K562 (cell line): ENCODE measurements around the gene FOXO3. TPM values are rescaled to one million over a fixed set of nuclear protein-coding genes. Genes with fewer than 3 reads are reported as not detected.
A peak's percentile ranks its signal among the peaks of the same experiment; 100 is the strongest.

Experiments
- BDP1 ChIP-seq: IDR thresholded peaks from 3 replicates; pipeline ENCODE4 v1.6.1; 2011; ENCODE audit not compliant: insufficient read length, insufficient read depth
- ERF ChIP-seq: fragments of 450-650 bp; formaldehyde crosslinking; IDR thresholded peaks from 2 replicates; pipeline ENCODE4 v1.4.0; 2020; ENCODE audit warnings: mild to moderate bottlenecking, mixed read lengths
- FOXJ3 ChIP-seq: sonication (generic); formaldehyde crosslinking; IDR thresholded peaks from 2 replicates; pipeline ENCODE4 v1.4.0; 2020; ENCODE audit warnings: mild to moderate bottlenecking, missing genetic modification reagents
- FOXP1 ChIP-seq: sonication (generic); formaldehyde crosslinking; IDR thresholded peaks from 2 replicates; pipeline ENCODE4 v1.8.0; 2022; ENCODE audit warnings: mild to moderate bottlenecking, missing genetic modification reagents
- FUS ChIP-seq: fragments of 200-400 bp; formaldehyde crosslinking; optimal IDR thresholded peaks from 2 replicates; pipeline ENCODE3; 2017; ENCODE audit warnings: low read depth, low read length
- IFI16 ChIP-seq: fragments of 250-450 bp; sonication (Bioruptor Pico); IDR thresholded peaks from 2 replicates; pipeline ENCODE4 v2.1.2; 2022; ENCODE audit warnings: mild to moderate bottlenecking, inconsistent platforms
- MEF2D ChIP-seq: conservative IDR thresholded peaks from 2 replicates; pipeline ENCODE4 v1.6.1; 2016; ENCODE audit warnings: low read depth, missing genetic modification characterization, missing compliant biosample characterization
- MYC ChIP-seq, 2 experiments: fragments of 250-450 bp in 1 of 2; sonication (Bioruptor Pico) in 1 of 2; IDR thresholded peaks; 2 replicates each; pipeline versions ENCODE4 v1.5.1 to v1.6.1; 2012 to 2021; ENCODE audit warnings: low read depth in 2 of 2, borderline replicate concordance in 1 of 2, improper control_type of control experiment in 1 of 2, low read length in 1 of 2, mild to moderate bottlenecking in 1 of 2, moderate library complexity in 1 of 2
- NR1H2 ChIP-seq: sonication (generic); formaldehyde crosslinking; IDR thresholded peaks from 2 replicates; pipeline ENCODE4 v1.4.0; 2020; ENCODE audit warnings: mild to moderate bottlenecking, missing genetic modification reagents
- POLR2G ChIP-seq: fragments of 200-400 bp; formaldehyde crosslinking; IDR thresholded peaks from 2 replicates; pipeline ENCODE4 v1.6.1; 2017; ENCODE audit warnings: low read depth, mild to moderate bottlenecking, antibody characterized with exemption, low read length, moderate library complexity
- POU5F1 ChIP-seq: fragments of 150-350 bp; IDR thresholded peaks from 2 replicates; pipeline ENCODE4 v1.6.1; 2014; ENCODE audit warnings: borderline replicate concordance, low read length, low read depth, mild to moderate bottlenecking; ENCODE audit not compliant: partially characterized antibody
- SAP30 ChIP-seq: fragments of 200-600 bp; sonication (generic); IDR thresholded peaks from 2 replicates; pipeline ENCODE4 v1.6.1; 2012; ENCODE audit warnings: borderline replicate concordance, low read depth, mild to moderate bottlenecking, moderate library complexity, low read length, control low read depth, inconsistent platforms; ENCODE audit not compliant: insufficient read depth, poor library complexity, severe bottlenecking
- SNRNP70 ChIP-seq: fragments of 200-400 bp; formaldehyde crosslinking; optimal IDR thresholded peaks from 2 replicates; pipeline ENCODE3; 2017; ENCODE audit warnings: low read depth, low read length
- SRSF7 ChIP-seq: fragments of 200-400 bp; formaldehyde crosslinking; optimal IDR thresholded peaks from 2 replicates; pipeline ENCODE3; 2017; ENCODE audit warnings: mild to moderate bottlenecking, low read depth, low read length
- TEAD2 ChIP-seq: fragments of 450-650 bp; IDR thresholded peaks from 2 replicates; pipeline ENCODE4 v1.6.1; 2016; ENCODE audit warnings: missing genetic modification characterization, control low read depth, missing compliant biosample characterization
- ZBTB43 ChIP-seq: sonication (generic); formaldehyde crosslinking; IDR thresholded peaks from 2 replicates; pipeline ENCODE4 v1.8.0; 2023; ENCODE audit warnings: mild to moderate bottlenecking, missing genetic modification reagents
- ZBTB7A ChIP-seq: IDR thresholded peaks from 2 replicates; pipeline ENCODE4 v1.6.1; 2011; ENCODE audit warnings: low read depth, mild to moderate bottlenecking, low read length, moderate library complexity, borderline replicate concordance; ENCODE audit not compliant: control insufficient read depth
- ZC3H11A ChIP-seq: IDR thresholded peaks from 2 replicates; pipeline ENCODE4 v1.6.1; 2012; ENCODE audit warnings: low read depth, low read length, improper control_type of control experiment
- ZC3H4 ChIP-seq: sonication (generic); formaldehyde crosslinking; IDR thresholded peaks from 2 replicates; pipeline ENCODE4 v1.9.0; 2021; ENCODE audit warnings: missing genetic modification reagents, borderline replicate concordance
- ZNF224 ChIP-seq: sonication (generic); formaldehyde crosslinking; IDR thresholded peaks from 2 replicates; pipeline ENCODE4 v1.8.0; 2022; ENCODE audit warnings: mild to moderate bottlenecking, missing genetic modification reagents
- ZNF444 ChIP-seq: fragments of 250-450 bp; sonication (Bioruptor Pico); IDR thresholded peaks from 2 replicates; pipeline ENCODE4 v1.4.0; 2020; ENCODE audit warnings: mild to moderate bottlenecking, moderate library complexity
- ZNF507 ChIP-seq: conservative IDR thresholded peaks from 2 replicates; pipeline ENCODE4 v1.6.1; 2017; ENCODE audit warnings: missing genetic modification characterization, missing compliant biosample characterization
- ZNF561 ChIP-seq: fragments of 450-650 bp; formaldehyde crosslinking; conservative IDR thresholded peaks from 2 replicates; pipeline ENCODE4 v1.4.0; 2020; ENCODE audit warnings: mild to moderate bottlenecking, moderate library complexity
- ZNF707 ChIP-seq: fragments of 250-450 bp; sonication (Bioruptor Pico); conservative IDR thresholded peaks from 2 replicates; pipeline ENCODE4 v1.8.0; 2022; ENCODE audit warnings: inconsistent platforms, mild to moderate bottlenecking, moderate library complexity
- polyA plus RNA-seq, 8 experiments: library from polyadenylated mRNA; depleted of rRNA in 4 of 8; stranded (reverse) in 5 of 8; unstranded in 3 of 8; fragments of >200 nt; fragmentation: Nextera tagmentation in 2 of 8; fragmentation: Illumina TruSeq in 1 of 8; extraction: Ambion mirVana in 2 of 8; extraction: Trizol in 1 of 8; gene quantifications; 2 replicates each; pipeline versions ENCODE4 v1.2.1 to v1.2.3, GENCODE V29; 2011 to 2014; ENCODE audit warnings: inconsistent platforms in 1 of 8, missing spikeins in 1 of 8
- total RNA-seq, 7 experiments: library from RNA; depleted of rRNA in 6 of 7; stranded (reverse); fragments of >200 nt in 6 of 7; fragmentation: Illumina TruSeq in 2 of 7; extraction: Trizol in 2 of 7; gene quantifications; 2 replicates each; pipeline versions ENCODE4 v1.2.1 to v1.2.3, GENCODE V29; 2011 to 2021; ENCODE audit warnings: low replicate concordance in 1 of 7
- TF ChIP-seq, protein P1 (sequence below): fragments of 200-800 bp; sonication (Bioruptor generic); IDR thresholded peaks from 2 replicates; pipeline ENCODE4 v1.6.1; 2017; ENCODE audit warnings: missing genetic modification characterization, missing compliant biosample characterization
- TF ChIP-seq, protein P2 (sequence below): fragments of 450-650 bp; formaldehyde crosslinking; IDR thresholded peaks from 2 replicates; pipeline ENCODE4 v1.4.0; 2022; ENCODE audit warnings: missing genetic modification characterization

The FOXO3 gene
- total and polyA plus RNA-seq, 9 of the 15 experiments (the other 6 are each of a cell fraction or from before 2014, with no cell fraction given) = 3.0 to 14.6 (median 6.0) TPM

- TF ChIP-seq FOXJ3 = no peak
- TF ChIP-seq MYC (IDR thresholded peaks at IDR 0.05; ENCODE audit: low read depth, low read length) = no peak
- no peak for TF ChIP-seq MYC (CRISPR knock-in tag; IDR thresholded peaks at IDR 0.05; ENCODE audit: borderline replicate concordance, low read depth)
- TF ChIP-seq ZNF444 (CRISPR knock-in tag) = no peak
- no peak for TF ChIP-seq ZBTB7A
- no peak for TF ChIP-seq ZC3H11A
- TF ChIP-seq FOXP1 (CRISPR knock-in tag) = no peak
- TF ChIP-seq TEAD2 (tag) = no peak
- no peak for TF ChIP-seq SRSF7
- no peak for TF ChIP-seq MEF2D (tag)
- TF ChIP-seq POLR2G = no peak
- TF ChIP-seq ZC3H4 (CRISPR knock-in tag) = no peak
- TF ChIP-seq IFI16 = no peak
- TF ChIP-seq, protein P1, sequence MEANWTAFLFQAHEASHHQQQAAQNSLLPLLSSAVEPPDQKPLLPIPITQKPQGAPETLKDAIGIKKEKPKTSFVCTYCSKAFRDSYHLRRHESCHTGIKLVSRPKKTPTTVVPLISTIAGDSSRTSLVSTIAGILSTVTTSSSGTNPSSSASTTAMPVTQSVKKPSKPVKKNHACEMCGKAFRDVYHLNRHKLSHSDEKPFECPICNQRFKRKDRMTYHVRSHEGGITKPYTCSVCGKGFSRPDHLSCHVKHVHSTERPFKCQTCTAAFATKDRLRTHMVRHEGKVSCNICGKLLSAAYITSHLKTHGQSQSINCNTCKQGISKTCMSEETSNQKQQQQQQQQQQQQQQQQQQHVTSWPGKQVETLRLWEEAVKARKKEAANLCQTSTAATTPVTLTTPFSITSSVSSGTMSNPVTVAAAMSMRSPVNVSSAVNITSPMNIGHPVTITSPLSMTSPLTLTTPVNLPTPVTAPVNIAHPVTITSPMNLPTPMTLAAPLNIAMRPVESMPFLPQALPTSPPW (CRISPR knock-in tag) = peak; percentile 62; the same call in 1 of the 2 replicates
- TF ChIP-seq BDP1 = no peak
- TF ChIP-seq ERF (CRISPR knock-in tag) = no peak
- TF ChIP-seq POU5F1 = no peak
- TF ChIP-seq ZNF707 = no peak
- no peak for TF ChIP-seq FUS
- TF ChIP-seq, protein P2, sequence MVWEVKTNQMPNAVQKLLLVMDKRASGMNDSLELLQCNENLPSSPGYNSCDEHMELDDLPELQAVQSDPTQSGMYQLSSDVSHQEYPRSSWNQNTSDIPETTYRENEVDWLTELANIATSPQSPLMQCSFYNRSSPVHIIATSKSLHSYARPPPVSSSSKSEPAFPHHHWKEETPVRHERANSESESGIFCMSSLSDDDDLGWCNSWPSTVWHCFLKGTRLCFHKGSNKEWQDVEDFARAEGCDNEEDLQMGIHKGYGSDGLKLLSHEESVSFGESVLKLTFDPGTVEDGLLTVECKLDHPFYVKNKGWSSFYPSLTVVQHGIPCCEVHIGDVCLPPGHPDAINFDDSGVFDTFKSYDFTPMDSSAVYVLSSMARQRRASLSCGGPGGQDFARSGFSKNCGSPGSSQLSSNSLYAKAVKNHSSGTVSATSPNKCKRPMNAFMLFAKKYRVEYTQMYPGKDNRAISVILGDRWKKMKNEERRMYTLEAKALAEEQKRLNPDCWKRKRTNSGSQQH = no peak
- no peak for TF ChIP-seq SAP30
- no peak for TF ChIP-seq ZNF507
- no peak for TF ChIP-seq ZNF224 (CRISPR knock-in tag)
- TF ChIP-seq ZNF561 (CRISPR knock-in tag) = no peak
- TF ChIP-seq SNRNP70 = no peak
- no peak for TF ChIP-seq ZBTB43 (CRISPR knock-in tag)
- TF ChIP-seq NR1H2 (CRISPR knock-in tag) = no peak
Measured at GRCh38 chr6:108684771-108685329, 124.1 kb downstream of the FOXO3 start (continued).
